Ramos (cell line): ENCODE data around the gene FBXL17.

ENCODE experiments used
- in situ Hi-C: fragments of 300-500 bp; cut with MboI; formaldehyde crosslinking; loops from one replicate; pipeline ENCODE4 v1.14.3; 2022; ENCODE audit warnings: low sequenced_read_pairs; ENCODE audit not compliant: unreplicated experiment

Gene FBXL17

GRCh38 chr5:108379722-108380530 is 2.0 kb downstream of the FBXL17 start:
- in situ Hi-C loops: loop anchor here (25.0 kb wide), 1 partner anchor 1307 kb away; the partner anchor contains the start of gene MAN2A1

GRCh38 chr5:108375768-108376167 is 6.1 kb downstream of the FBXL17 start:
- in situ Hi-C loops: loop anchor here (25.0 kb wide), 1 partner anchor 1312 kb away; the partner anchor contains the start of gene MAN2A1

DNA sequence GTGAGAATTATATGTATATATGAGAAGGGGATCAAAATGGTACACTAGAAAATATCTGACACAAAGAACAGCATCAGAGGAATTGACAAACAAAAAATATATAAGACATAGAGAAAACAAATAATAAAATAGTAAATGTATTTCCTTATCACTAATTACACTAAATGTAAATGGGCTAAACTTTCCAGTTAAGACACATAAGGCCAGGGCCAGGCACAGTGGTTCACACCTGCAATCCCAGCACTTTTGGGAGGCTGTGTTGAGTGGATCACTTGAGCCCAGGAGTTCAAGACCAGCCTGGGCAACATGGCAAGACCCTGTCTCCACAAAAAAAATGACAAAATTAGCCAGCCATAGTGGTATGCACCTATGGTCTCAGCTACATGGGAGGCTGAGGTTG is 8.5 kb downstream of the FBXL17 start:
- in situ Hi-C loops: no loop called here

DNA sequence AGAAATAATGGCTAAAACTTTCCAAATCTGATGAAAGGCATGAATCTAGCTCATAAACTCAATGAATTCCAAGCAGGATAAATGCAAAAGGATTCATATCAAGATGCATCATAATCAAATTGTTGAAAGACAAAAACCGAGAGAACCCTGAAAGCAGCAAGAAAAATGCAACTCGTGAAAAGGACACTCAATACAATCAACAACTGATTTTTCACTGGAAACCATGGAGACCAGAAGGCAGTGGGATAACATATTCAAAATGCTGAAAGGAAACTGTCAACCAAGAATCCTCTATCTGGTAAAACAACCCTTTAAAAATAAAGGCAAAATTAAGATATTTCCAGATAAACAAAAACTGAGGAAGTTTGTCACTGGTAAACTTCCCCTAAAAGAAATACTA is 9.5 kb downstream of the FBXL17 start:
- in situ Hi-C loops: no loop called here

DNA sequence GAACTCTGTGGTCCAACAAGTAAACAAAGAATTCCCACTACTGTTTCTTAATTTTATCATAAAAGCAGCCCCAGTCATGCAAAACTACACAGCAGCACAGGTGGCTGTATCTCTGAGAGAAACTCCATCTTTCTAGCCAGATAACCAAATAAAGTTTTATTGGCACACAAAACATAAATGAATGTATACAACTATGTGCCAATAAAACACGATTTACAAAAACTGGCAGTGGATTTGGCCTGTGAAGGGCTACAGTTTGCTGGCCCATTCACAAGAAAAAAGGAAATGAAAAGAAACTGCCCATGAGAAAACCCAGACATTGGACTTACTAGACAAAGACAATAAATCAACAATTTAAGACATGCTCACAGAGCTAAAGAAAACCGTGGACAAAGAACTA is 10.6 kb downstream of the FBXL17 start:
- in situ Hi-C loops: no loop called here

- in situ Hi-C loops: no loop called here
Observed at GRCh38 chr5:108369167-108369566, 12.7 kb downstream of the FBXL17 start.

- in situ Hi-C loops: no loop called here
Observed at GRCh38 chr5:108367679-108368334, 14.1 kb downstream of the FBXL17 start.

- in situ Hi-C loops: no loop called here
Observed at GRCh38 chr5:108366500-108366899, 15.4 kb downstream of the FBXL17 start.

- in situ Hi-C loops: no loop called here
Observed at GRCh38 chr5:108361771-108362170, 20.1 kb downstream of the FBXL17 start.

- in situ Hi-C loops: no loop called here
Observed at GRCh38 chr5:108361239-108361638, 20.7 kb downstream of the FBXL17 start.

DNA sequence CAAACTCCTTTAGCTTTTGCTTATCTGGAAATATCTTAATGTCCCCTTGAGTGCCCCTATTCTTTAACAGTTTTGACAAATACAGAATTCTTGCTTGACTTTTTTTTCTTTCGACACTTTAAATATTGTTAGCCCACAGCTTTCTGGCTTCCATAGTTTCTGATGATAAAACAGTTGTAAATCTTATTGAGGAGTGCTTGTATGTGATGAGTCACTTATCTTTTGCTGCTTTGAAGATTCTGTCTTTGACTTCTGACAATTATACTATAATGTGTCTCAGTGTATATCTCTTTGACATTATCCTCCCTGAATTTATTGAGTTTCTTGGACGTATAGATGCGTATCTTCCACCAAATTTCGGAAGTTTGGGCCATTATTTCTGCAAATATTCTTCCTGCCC is 21.6 kb downstream of the FBXL17 start:
- in situ Hi-C loops: no loop called here

GRCh38 chr5:108356286-108356685 is 25.6 kb downstream of the FBXL17 start:
- in situ Hi-C loops: no loop called here

DNA sequence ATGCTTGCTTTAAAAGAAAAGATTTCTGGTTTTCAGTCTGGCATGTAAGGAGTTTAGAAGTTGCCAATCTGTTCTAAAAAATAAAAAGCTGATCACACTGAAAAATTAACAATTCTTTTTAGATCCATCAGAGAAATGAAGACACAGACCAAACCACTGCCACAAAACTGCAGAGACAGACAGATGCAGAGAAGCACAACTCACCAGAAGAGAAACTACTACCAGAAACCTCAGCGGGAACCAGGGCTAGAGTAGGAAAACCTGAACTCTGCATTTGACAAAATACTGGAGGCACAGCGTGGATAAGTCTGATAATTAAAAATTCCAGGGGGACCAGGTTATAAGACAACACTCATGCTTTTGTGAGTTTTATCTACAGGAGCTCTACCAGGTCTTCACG is 28.8 kb downstream of the FBXL17 start:
- in situ Hi-C loops: no loop called here

- in situ Hi-C loops: no loop called here
Observed at GRCh38 chr5:108345541-108346171, 36.2 kb downstream of the FBXL17 start.

- in situ Hi-C loops: no loop called here
Observed at GRCh38 chr5:108344103-108344822, 37.6 kb downstream of the FBXL17 start.

GRCh38 chr5:108341866-108342265 is 40.0 kb downstream of the FBXL17 start:
- in situ Hi-C loops: no loop called here

DNA sequence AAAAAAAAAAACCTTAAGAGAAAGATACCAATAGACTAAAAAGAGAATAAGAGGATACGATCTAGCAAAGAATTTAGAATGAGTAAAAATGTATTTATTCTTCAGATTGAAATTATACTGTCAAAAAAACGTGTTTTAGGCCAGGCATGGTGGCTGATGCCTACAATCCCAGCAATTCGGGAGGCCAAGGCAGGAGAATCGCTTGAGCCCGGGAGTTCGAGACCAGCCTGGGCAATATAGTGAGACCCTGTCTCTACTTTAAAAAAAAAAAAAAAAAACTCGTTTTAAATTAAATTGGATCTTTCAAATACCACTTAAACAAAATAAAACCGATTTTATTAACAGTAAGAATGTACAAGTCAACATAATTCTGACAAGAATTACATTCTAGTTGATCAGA is 41.8 kb downstream of the FBXL17 start:
- in situ Hi-C loops: no loop called here

DNA sequence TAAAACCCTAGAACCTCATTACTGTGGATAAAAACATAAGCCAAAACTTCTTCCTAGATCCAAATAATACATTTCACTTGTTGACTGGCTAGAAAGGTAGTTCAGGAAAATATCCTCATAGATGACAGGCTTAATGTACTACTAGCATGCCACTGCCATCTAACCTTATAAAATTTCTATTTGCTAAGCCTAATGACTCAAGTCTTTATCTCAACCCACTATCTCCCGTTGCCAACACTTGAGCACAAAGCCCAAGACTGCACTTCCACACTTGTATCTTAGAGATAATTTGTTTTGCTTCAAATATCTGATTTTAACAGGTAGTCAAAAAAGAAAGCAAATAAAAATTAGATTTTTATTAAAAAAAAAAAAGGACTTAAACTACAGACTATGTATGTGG is 42.7 kb downstream of the FBXL17 start:
- in situ Hi-C loops: no loop called here

DNA sequence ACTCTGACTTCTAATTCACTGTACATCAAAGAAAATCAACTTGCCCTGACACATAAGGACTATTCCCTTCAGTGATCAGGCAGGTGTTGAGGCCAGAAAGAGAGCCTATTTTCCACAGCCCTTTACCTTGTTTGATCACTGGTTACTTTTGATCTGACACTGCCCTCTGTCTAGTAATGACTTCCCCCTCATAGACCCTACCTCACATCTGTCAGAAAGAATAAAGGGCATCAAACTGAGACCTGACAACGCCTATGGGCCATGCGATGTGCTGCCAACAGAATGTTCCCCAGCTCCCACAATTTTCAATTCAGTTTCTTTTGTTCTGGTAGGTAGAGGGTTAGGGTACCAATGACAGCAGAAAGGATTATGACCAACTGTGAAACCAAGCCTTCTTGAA is 47.7 kb downstream of the FBXL17 start:
- in situ Hi-C loops: no loop called here

GRCh38 chr5:108326982-108327381 is 54.9 kb downstream of the FBXL17 start:
- in situ Hi-C loops: no loop called here

- in situ Hi-C loops: no loop called here
Observed at GRCh38 chr5:108324886-108325285, 57.0 kb downstream of the FBXL17 start.
